Measurements from ENCODE around the gene ALPP.
A peak's percentile ranks its signal among the peaks of the same experiment; 100 is the strongest.
"Not testable (repeated sequence)": the region's sequence is repeated elsewhere in the genome, so short reads cannot be mapped to it uniquely, and the experiment has no call there.

ALPP gene

DNA sequence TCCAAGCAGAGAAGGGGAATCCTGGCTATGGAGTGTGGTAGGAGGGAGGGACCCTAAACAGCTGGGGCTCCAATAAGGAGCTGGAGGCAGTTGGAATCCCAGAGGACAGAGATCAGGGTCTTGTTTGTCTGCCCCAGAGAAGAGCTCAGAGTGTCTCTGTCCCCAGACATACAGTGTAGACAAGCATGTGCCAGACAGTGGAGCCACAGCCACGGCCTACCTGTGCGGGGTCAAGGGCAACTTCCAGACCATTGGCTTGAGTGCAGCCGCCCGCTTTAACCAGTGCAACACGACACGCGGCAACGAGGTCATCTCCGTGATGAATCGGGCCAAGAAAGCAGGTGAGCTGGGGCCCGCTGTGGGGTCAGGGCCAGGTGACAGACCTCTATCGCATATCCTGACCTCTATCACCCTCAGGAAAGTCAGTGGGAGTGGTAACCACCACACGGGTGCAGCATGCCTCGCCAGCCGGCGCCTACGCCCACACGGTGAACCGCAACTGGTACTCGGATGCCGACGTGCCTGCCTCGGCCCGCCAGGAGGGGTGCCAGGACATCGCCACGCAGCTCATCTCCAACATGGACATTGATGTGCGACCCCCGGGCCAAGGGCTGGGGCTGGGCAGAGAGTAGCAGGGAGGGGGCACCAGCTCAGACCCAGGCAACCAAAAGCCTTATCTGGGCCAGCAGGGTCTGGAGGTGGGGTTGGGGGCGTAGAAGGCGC, 29.0 kb downstream of the ALPP start:
- not testable (repeated sequence) for DNase-seq

DNA sequence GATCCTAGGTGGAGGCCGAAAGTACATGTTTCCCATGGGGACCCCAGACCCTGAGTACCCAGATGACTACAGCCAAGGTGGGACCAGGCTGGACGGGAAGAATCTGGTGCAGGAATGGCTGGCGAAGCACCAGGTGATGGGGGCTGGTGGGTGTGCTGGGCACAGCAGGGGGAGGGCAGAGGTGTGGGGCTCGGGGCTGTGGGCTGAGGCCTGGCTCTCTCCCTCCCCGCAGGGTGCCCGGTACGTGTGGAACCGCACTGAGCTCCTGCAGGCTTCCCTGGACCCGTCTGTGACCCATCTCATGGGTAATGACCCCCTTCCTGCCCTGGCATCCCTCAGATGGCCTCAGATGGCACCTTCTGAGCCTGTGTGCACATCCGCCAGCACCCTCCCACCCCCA, 29.7 kb downstream of the ALPP start:
- not testable (repeated sequence) for DNase-seq

DNA sequence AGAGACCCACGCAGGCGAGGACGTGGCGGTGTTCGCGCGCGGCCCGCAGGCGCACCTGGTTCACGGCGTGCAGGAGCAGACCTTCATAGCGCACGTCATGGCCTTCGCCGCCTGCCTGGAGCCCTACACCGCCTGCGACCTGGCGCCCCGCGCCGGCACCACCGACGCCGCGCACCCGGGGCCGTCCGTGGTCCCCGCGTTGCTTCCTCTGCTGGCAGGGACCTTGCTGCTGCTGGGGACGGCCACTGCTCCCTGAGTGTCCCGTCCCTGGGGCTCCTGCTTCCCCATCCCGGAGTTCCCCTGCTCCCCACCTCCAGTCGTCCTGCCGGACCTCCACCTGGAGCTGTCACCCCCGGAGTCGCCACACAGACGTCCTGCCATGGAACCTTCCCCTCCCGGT, 31.1 kb downstream of the ALPP start:
- DNase-seq: not testable (repeated sequence)

DNA sequence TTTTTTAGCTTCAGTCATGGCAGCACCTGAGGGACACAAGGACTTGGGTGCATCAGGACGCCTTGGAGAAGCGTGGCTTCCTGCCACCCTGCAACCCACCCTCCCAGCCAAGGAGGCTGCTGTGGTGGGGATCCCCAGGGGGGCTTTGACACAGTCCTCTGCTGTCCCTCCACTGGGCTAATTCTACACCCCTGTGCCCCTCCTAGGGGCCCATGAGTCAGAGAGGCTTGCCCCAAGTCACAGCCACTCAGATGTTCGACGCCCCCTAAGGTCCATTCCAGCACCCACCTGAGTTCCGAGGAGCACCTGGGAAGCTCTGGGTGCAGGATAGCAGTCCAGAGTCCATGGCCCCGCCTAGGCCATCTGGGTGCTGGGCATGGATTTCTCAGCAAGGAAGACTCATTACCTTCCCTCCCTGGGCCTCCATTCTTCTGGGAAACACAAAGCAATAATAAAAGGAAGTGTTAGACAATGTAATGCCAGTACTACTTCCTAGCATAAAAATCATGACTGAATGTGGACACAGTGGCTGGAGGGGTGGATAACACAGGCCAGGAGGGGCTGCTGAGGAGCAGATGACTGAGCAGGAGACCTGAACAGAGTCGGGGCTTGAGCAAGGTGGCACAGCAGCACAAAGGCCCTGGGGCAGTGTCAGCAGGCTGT, 31.8 kb downstream of the ALPP start:
- DNase-seq: no peak

DNA sequence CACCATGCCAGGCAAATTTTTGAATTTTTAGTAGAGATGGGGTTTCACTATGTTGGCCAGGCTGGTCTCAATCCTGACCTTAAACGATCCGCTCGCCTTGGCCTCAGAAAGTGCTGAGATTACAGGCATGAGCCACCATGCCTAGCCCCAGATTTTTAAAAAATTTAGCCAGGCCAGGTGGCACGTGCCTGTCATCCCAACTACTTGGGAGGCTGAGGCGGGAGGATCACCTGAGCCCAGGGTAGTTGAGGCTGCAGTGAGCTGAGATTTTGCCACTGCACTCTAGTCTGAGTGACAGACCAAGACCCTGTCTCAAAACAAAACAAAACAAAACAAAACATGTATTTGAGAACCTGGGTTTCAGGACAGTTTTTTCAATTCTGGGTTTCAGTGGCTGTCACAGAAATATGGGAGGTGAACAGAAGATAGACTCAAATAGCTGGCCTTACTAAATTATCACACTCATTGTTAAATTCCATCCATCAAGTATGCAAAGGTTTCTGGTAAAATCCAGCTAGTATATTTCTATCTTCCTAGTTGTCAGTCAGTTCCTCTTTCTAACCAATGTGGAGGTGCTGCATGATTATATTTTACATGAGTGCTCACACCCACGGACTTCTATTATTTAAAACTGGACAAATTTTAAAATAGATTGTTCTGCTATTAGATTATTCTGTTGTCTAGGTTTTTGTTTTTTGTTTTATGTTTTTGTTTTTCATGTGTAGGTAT, 33.5 kb downstream of the ALPP start:
- peak in 2 of 4 experiments; percentile 11 to 15 for DNase-seq

DNA sequence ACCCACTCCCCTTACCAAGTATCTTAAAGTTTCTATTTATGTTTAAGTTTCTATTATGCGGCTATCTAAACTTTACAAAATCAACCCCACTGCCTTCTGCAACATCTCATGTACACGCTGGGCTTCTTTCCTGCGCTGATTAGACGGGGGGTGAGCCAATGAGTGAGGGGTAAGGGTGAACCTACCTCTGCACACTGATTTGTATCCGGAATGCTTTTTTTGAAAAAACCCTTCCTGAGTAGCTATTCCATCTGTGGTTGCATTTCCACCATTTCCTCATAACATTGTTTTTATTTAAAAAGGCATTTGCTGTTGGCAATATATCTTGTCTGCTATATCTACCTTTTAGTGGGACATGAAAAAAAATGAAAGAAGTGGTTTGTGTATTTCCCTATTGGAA, 34.4 kb downstream of the ALPP start:
- no peak for DNase-seq

DNA sequence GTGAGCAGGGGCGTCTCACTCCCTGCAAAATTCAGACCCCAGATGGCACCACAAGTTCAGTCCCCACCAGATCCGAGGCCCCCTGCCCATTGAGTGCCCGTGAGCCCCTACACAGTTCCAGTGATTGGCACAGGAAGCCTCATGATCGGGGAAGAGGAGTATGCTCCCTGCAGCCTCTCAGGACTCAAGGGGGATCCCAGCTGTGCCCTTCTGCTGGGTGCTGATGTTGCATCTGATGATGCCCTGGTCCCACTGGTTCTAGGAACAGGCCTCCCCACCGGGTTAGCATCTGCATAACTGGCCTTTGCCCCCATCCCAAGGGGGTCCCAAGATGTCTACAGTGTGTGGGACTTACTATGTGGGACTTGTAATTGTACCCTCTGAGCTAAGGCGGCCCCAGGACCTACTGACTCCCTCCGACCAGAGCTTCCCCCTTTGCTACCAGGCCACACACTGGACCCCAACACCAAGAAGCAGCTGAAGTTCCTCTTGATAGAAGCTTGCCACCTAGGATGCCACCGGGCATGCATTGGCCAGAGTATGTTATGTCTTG, 36.7 kb downstream of the ALPP start:
- no peak for DNase-seq

DNA sequence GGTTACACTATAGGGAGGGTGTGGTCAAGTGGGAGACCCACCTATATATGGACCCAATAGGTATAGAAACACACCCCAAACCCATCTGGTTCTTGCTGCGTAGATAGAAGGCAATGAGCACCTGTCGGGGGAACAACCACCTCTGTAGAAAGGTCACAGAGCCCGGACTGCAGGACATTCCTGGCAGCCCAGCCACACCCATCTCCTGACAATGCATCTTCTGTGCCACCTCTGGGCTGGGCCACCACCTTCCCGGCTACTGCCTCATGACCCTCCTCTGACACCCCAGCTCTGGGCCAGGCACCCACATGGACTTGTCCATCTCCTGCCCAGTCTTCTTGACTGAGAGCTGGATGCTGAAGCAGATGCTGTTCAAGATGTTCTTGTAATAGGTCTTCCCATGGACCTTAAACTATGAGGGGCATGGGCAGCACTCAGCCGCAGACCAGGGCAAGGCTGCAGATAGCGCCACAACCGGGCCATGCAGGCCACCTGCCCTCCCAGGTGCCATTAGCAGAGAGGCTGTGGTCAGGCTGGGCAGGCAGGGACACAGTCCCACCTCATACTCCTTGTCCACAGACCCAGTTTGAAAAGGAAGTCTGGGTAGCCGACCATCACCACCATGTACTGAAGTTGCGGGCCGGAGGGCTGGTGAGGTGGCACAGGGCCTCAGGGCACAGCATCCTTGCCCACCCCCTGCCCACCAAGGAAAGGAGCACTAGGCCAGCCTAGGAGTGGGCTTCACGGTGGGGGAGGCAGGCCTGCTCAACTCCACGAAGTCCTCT, 37.4 kb downstream of the ALPP start:
- no peak for DNase-seq

DNA sequence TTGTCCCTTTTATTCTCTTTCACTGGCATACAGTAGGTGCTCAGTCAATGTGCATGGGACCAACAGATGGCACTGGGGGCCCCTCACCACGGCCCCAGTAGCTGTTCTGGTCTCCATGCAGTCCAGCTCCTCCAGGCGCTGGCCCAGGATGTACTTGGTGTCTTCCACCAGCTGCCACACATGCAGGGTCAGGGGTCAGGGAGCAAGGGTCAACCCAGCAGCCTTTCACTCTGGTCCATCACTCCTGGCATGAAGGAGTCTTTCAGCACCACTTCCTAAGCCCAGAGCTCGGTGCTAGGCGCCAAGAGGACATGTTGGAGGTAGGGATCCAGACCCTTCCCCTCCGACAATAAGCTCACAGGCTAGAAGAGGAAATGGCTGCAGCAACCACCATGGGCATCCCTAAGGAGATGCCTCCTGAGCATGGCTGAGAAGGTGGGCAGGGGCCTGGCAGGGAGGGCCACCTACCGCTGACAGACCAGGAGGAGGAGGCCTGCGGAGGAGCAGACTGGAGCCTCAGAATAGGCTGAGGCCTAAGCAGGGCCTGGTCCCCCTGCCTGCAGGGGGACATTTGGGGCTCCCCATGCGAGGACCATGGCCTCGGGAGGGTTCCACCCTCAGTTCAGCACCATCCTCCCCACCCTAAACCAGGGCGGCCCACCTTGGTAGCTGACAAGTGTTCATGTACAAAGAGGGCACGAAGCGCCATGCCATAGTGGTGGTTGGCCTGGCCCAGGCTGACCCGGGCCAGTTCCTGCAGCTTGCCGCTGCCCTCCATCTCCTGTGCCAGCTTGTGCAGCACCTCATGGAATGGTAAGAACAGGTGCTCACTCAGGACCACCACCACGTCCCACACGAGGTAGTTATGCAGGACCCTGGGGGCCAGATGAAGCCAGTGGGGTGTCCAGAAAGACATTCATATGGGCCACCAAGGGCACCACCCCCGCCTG, 38.2 kb downstream of the ALPP start:
- DNase-seq: no peak

DNA sequence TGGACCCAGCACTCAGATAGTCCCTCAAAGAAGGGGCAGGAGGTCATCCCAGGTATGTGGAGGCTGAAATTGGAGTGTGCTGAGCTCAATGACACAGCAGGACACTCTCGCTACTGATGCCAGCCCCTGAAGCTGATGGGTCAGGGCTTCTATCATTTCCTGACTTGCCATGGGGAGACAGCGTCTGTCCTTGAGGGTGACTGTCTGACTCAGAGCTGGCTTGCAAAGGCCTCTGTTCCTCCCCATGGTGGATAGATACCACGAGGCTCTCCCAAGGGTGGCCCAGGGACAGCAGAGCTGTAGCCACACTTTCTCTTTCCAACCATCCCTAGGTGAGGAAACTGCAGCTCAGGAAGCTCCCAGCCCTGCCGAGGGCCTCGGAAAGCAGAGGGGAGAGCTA, 38.9 kb downstream of the ALPP start:
- no peak for DNase-seq

DNA sequence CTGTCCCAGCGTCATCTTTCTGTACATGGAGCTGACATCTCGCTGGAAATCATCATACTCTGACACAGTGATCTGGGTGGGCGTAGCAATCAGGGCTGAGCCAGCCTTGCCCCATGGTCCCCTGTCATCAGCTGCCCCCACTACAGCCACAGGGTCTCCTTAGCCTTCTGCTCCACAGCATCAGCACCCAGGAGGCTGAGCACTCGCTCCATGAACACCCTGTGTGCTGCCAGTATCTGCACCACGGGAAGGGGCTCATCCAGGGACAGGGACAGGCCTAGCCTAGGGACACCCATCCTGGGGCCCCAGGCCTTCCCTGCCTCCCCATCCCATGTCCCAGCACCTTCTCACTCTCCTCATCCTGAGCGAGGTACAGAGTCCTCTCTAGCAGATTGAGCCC, 39.5 kb downstream of the ALPP start:
- no peak for DNase-seq

DNA sequence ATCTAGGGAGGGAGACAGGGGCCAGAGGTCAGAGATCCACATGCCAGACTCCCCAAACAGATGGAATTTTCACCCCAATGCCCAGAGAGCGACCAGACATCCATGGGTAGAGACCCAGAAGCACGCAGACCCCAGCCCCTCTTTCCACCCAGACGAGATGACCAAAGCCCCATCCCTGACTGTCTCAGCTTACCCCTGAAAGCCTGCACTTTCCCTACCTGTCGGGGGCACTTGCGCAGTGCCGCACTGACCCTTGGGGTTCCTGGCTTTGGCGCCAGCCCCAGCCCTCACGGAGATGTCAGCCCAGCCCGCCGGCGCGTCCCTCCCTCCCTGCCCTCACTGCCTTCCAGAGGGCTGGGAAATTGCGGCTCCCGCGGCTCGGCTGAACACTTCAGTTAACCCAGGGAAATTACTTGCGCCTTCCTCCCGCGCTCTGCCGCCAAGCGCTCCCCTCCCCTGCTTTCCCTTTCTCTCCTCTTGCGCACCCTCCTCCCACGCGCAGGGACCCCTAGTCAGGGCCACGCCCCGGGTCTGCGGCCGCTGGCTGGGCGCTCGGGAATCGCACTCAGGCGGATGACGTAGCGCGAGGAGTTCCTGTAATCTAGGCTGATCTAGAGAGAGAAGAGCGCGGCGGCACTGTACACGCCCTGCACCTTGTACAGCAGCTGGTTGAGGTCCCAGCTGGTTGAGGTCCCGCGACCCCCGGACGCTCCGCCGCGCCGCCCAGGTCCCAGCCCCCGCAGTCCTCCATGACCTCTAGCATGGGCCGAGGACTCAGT, 40.1 kb downstream of the ALPP start:
- DNase-seq: peak; percentile 17 to 60 (median 32)

DNA sequence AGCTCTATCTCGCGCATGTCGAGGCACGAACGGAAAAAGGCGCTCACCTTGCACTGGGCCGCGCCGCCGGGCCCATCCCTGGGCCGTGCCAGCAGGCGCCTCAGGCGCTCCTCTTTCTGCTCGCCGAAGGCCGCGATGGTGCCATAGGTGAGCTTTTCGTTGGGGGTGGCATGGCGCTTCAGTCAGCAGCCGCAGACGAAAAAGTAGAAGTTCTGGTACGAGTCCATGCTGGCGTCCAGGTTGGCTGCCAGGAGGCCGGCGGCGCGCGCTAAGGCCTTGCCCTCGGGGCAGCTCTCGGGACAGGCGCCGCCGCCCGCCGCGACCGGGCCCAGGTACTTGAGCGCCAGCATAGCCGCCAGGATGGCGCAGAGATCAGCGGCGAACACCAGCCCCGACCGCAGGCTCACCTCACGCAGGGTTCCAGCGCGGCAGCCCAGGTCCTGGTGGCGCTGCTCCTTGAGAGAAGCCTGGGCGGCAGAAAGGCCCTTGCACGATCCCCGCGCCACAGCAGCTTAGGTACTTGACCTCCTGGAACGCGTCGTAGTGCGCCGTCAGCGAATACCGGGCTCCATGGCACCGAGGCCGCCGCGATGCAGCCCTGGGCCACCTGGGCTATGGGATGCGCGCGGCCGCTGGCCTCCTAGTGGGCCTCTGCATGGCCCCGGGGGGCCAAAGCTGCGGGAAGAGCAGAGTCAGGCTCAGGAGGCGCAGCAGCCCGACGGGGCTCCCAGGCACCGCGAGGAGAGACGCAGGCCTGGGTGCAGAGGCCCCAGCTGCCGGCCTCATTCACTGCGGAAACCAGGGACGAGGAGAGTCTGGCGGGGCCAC, 40.9 kb downstream of the ALPP start:
- no peak for DNase-seq

DNA sequence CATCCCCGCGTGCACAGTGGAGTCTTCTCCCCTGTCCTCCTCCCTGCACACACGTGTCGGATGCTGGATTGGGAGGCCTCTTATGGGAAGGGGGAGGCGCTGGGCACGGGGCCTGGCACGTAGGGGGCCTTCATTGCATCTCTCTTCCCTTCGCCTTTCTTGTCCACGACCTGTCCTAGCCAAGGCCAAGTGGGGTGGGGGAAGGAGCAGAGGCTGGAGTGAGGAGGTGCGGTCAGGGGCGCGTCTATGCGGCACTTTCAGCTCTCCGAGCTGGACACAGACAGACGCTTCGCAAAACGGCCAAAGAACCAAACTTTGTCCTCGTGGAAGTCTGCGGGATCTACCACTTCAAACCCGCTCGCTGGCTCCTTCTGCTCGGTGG, 41.5 kb downstream of the ALPP start:
- no peak for DNase-seq

DNA sequence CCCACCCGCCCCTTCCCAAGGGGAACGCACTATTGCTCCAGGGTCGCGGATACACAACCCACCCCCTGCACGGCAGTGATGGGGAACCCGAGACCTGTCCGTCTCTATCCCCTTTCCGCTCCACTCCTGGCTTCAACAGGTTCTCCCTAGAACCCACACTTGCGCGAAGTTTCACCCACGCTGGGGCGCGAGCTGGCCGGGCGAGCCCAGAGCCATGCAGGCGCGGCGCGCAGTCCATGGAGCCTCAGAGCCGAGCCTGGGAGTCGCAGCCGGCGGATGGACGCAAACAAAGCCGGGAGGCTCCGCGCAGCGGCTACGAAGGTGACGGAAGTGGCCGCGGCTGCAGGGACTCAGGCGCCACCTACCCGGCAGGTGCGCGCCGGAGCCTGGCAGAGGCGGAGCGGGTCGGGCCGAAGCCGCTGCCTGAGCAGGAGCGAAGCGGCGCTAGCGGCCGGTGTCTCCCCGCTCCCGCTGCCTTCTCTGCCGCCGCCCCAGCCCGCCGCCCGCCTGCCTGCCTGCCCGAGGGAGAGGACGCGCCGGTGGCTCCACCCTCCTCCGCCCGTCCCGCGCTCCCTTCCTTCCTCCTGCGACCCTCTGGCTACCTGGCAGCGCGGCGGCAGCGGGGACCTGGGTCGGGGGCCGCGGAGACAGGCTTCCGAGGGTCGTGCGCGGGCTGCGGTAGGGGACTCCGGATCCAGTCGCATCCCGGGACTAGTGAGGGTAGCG, 42.1 kb downstream of the ALPP start:
- DNase-seq: peak in 1 of 4 experiments; percentile 17

DNA sequence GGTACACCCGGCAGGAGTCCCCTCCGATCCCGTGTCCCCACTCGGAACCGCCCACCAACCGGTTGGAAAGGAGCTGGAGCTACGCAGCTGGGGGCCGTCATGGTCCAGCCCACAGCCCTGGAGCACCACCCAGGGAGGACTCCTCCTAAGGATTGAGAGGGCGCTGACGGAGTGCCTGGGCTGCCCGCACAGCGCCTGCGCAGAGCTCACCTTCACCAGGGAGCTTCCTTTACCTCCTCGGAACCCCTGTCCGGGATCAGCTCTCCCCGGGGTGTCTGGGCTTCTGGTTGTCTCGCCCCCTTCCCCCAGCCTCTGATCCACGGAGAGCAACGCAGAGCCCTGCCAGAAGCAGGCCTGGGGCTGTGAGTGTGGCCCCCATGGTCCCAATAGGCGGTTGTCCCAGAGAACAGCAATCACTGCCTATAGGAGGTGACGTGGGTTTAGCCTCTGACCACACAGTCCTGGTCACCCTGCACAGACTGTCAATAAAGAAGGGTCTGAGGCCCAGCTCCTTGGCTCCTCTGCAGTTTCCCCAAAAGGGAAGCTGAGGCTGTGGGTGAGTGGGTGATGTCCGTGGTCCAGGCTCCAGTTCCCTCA, 42.7 kb downstream of the ALPP start:
- DNase-seq: no peak

DNA sequence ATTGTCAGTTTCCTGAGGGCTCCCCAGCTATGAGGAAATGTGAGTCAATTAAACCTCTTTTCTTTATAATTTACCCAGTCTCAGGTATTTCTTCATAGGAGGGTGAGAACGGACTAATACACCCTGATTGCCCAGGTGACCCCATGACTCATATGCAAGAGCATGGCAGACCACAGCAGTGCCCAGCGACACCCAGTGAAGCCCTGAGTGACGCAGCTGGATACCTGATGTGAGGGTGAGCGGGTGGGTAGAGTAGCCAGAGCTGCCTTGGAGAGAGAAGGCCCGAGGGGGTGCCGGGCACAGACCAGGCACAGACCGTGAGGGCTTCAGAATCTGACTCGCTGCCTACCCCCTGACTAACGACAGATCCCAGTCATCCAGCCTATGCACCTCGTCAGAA, 43.5 kb downstream of the ALPP start:
- no peak for DNase-seq

DNA sequence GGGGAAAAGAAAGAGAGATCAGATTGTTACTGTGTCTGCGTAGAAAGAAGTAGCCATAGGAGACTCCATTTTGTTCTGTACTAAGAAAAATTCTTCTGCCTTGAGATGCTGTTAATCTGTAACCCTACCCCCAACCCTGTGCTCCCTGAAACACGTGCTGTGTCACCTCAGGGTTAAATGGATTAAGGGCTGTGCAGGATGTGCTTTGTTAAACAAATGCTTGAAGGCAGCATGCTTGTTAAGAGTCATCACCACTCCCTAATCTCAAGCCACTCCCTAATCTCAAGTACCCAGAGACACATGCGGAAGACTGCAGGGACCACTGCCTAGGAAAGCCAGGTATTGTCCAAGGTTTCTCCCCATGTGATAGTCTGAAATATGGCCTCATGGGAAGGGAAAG, 44.4 kb downstream of the ALPP start:
- not testable (repeated sequence) for DNase-seq

DNA sequence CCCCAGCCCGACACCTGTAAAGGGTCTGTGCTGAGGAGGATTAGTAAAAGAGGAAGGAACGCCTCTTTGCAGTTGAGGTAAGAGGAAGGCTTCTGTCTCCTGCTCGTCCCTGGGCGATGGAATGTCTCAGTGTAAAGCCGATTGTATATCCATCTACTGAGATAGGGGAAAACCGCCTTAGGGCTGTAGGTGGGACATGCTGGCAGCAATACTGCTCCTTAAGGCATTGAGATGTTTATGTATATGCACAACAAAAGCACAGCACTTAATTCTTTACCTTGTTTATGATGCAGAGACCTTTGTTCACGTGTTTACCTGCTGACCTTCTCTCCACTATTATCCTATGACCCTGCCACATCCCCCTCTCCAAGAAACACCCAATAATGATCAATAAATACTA, 44.9 kb downstream of the ALPP start:
- not testable (repeated sequence) for DNase-seq

Measured in suppressor macrophage (primary cell).